Adipose tissue (tissue), 3 donors: ENCODE results near the gene CDC20. TPM values are rescaled to one million over a fixed set of nuclear protein-coding genes. Genes with fewer than 3 reads are reported as not detected.

Experiments
- H3K27ac ChIP-seq: one replicate; pipeline ENCODE4 v1.5.1; 2013; ENCODE audit warnings: low read depth, low read length
- WGBS, 3 donors: extraction: QIAGEN DNeasy Blood & Tissue Kit; methylation state at CpG; one replicate each; pipeline ENCODE4 v1.1.7; 2013; 5-methylcytosine and 5-hydroxymethylcytosine counted together
- polyA plus RNA-seq, 3 donors: library from polyadenylated mRNA; stranded (reverse); fragments of 200-250 nt; gene quantifications; one replicate each; pipeline ENCODE4 v1.2.3, GENCODE V29; 2013
- donor health status: healthy with polysubstance abuse.
- donor health status: Bipolar disorder and iron deficiency.
- donor health status: healthy.

CDC20 gene
- 1 to 10 TPM in 1 of 3 donors, under 1 TPM in 2; 0.55 to 1.5 (median 0.89) TPM for polyA plus RNA-seq

GRCh38 chr1:43358746-43359693 is at the start of gene CDC20:
Gene CDC20 (plus strand): TSS chr1:43358981. CDS start chr1:43359216, 235 bp downstream.
- 3 to 4% (median 3%) methylated on average over 52 to 59 of the region's 59 CpGs for WGBS, 3 donors

DNA sequence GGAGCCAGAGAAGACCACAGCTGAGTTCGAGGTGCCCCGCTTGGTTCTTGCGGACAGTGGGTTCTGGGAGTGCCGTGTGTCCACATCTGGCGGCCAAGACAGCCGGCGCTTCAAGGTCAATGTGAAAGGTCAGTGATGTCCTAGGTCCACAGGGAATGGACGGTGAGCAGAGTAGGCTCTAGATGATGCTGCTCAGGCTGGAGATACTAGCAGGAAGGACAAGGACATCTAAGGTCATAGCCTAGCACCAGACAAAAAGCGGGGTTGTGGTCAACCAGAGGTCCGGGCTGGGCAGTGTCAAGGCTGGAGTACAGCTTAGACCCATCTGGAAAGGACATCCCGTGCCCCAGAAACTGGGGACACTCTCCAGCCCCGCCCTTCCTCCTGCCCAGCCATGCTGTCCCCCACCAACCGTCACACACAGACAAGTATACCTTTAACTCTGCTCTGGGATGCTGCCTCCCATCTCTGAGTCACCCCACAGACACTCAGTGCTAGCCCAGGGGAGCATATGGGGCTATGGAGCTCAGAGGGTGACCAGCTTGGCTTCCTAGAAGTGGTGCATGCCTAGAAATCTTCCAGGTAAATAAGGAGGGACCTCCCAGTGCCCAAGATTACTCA is 49.3 kb upstream of the CDC20 start:
- WGBS, 3 donors, result 87 to 92% (median 91%) methylated on average over 13 of the region's 13 CpGs
- no peak overlapping the region for H3K27ac ChIP-seq

More at GRCh38 chr1:43358746-43359693, at the start of gene CDC20:
- H3K27ac ChIP-seq, result peak within 1 kb of the TSS; percentile 36

- 90 to 94% (median 92%) methylated on average over 9 of the region's 9 CpGs for WGBS, 3 donors
- no peak overlapping the region for H3K27ac ChIP-seq
These were observed 47.3 kb upstream of the CDC20 start for GRCh38 chr1:43311521-43311920.

DNA sequence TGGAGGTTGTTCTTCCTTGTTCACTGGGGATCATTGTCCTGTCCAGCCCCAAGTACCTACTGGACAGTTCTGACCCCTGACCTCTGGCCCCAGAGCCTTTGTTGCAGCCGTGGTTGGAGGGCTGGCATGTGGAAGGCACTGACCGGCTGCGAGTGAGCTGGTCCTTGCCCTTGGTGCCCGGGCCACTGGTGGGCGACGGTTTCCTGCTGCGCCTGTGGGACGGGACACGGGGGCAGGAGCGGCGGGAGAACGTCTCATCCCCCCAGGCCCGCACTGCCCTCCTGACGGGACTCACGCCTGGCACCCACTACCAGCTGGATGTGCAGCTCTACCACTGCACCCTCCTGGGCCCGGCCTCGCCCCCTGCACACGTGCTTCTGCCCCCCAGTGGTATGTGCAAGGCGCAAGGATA is 46.6 kb upstream of the CDC20 start:
- H3K27ac ChIP-seq, result no peak overlapping the region
- WGBS, 3 donors, result 88 to 92% (median 92%) methylated on average over 19 of the region's 19 CpGs

GRCh38 chr1:43312663-43313515 is 45.9 kb upstream of the CDC20 start:
- 91 to 95% (median 93%) methylated on average over 24 of the region's 24 CpGs for WGBS, 3 donors
- no peak overlapping the region for H3K27ac ChIP-seq

DNA sequence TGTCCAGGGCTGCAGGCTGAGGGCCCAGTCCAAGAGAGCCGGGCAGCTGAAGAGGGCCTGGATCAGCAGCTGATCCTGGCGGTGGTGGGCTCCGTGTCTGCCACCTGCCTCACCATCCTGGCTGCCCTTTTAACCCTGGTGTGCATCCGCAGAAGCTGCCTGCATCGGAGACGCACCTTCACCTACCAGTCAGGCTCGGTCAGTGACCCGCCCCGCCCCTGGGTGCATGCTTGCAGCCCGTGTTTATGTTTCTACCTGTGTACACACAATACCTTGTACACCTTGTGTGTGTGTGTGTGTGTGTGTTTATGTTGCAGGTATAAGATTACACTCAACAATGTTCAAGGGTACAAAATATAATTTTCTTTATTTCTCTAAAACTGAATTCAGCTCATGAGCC is 45.0 kb upstream of the CDC20 start:
- H3K27ac ChIP-seq, result no peak overlapping the region
- WGBS, 3 donors, result 84 to 92% (median 90%) methylated on average over 10 of the region's 10 CpGs

DNA sequence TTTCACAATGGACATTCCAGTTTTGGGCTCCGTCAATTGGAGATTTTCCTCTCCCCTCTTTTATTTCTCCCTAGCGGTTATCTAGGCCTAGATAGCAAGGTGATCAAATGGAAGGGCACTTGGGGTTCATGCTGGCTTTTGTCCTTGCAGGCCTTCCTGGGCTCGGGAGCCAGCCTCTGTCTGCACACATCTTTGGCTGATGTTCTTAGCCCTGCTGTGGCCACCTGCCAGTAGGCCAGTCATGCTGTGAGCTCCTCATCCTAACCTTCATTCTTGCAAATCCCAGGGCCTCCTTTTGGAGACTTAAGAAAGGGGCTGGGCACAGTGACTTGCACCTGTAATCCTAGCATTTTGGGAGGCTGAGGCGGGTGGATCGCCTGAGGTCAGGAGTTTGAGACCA is 44.5 kb upstream of the CDC20 start:
- WGBS, 3 donors, result 93 to 95% (median 94%) methylated on average over 5 of the region's 5 CpGs

DNA sequence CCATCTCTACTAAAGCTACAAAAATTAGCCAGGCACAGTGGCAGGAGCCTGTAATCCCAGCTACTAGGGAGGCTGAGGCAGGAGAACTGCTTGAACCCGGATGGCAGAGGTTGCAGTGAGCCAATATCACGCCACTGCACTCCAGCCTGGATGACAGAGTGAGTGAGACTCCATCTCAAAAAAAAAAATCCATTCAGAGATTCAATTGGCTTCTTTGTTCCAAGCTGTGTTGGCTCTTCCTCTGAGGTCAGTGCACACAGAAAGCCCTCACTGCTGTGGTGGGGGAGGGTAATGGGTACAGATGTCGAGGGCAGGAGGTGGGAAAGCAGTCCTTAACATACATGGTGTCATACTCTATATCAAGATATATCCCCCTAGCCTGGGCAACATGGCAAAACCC is 43.3 kb upstream of the CDC20 start:
- WGBS, 3 donors, result 82 to 91% (median 89%) methylated on average over 3 of the region's 3 CpGs
- H3K27ac ChIP-seq, result no peak overlapping the region

More for the DNA sequence above, 44.5 kb upstream of the CDC20 start:
- H3K27ac ChIP-seq, result no peak overlapping the region

GRCh38 chr1:43315963-43316737 is 42.6 kb upstream of the CDC20 start:
- 88 to 90% (median 89%) methylated on average over 10 of the region's 10 CpGs for WGBS, 3 donors
- H3K27ac ChIP-seq, result no peak overlapping the region

DNA sequence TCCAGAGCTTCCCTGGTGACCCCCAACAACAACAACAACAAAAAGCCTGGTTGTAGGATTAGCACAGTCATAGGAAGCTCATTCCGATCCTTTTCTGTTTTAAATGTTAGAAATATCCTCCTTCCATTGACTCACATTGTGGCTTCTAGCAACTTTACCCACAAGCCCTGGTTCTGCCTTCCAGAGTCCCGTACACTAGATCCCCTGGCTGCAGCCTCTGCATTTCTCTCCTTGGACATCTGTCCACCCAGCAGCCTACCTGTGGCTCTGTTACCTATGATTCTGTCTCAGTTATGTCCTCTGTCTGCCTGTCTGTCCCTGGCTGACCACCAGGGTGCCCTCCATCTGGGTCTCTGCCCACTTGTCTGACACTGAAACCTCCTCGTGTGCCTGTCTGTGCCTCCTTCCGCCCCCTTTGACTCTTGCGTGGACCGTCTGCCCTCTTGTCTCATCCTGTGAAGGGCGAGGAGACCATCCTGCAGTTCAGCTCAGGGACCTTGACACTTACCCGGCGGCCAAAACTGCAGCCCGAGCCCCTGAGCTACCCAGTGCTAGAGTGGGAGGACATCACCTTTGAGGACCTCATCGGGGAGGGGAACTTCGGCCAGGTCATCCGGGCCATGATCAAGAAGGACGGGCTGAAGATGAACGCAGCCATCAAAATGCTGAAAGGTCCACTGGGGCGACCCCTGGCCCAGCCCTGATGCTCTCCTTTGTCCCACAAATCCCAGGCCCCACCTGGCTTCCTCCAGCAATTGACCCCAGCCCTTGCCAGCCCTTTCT is 41.9 kb upstream of the CDC20 start:
- WGBS, 3 donors, result 88 to 90% (median 89%) methylated on average over 16 of the region's 16 CpGs
- no peak overlapping the region for H3K27ac ChIP-seq

- no peak overlapping the region for H3K27ac ChIP-seq
- WGBS, 3 donors, result 83 to 90% (median 83%) methylated on average over 15 of the region's 15 CpGs
These were observed 40.8 kb upstream of the CDC20 start for GRCh38 chr1:43317817-43318471.

DNA sequence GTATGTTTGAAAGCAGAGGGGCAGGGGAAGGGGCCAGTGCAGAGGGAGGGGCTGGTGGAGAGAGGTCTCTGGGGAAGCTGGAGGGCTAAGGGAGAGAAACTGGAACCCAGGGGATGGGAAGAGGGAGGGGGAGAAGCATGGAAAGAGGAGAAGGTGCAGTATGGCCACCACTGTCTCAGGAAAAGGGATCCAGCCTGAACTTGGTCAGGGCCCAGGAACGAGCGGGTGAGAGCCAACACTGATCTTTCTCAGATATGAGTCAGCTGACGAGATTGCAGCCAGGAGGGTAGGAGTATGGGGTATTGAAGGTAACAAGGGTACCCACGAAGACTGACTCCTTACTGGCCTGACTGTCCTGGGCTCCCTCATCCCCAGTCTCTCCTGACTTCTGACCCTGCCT is 40.0 kb upstream of the CDC20 start:
- no peak overlapping the region for H3K27ac ChIP-seq
- WGBS, 3 donors, result 68 to 90% (median 81%) methylated on average over 4 of the region's 4 CpGs

DNA sequence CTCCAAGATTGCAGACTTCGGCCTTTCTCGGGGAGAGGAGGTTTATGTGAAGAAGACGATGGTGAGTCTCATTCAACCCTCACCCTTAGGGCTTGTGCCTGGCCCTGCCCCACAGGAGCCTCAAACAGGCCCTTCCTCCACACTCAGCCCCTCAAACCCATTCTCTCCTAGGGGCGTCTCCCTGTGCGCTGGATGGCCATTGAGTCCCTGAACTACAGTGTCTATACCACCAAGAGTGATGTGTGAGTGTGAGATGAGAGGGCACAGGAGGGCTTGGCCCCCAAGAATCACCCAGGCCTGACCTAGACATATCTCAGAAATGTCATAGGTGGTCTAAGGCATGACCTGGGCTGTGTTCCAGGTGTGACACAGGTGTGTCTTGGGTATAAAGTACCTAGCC is 39.5 kb upstream of the CDC20 start:
- 93 to 97% (median 96%) methylated on average over 5 of the region's 5 CpGs for WGBS, 3 donors

GRCh38 chr1:43319766-43320165 is 39.0 kb upstream of the CDC20 start:
- 67 to 89% (median 67%) methylated on average over 3 of the region's 3 CpGs for WGBS, 3 donors
- no peak overlapping the region for H3K27ac ChIP-seq

More for the DNA sequence above, 39.5 kb upstream of the CDC20 start:
- no peak overlapping the region for H3K27ac ChIP-seq

DNA sequence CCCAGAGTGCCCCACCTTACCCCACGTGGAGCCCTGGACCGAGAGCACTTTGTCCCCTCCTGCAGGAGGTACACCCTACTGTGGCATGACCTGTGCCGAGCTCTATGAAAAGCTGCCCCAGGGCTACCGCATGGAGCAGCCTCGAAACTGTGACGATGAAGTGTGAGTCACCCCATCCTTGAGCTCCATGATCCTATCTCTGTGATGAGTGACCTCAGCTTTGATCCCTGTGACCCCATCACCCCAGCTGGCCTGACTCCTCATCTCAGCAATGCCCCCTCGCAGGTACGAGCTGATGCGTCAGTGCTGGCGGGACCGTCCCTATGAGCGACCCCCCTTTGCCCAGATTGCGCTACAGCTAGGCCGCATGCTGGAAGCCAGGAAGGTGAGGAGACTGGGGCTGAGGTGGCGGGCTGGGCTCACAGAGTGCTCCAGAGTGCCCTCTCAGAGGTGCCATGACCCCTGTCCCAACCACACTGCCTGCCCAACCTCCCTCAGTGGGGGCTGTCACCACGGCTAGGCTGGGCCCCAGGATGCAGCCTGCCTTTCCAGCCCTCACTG is 37.4 kb upstream of the CDC20 start:
- no peak overlapping the region for H3K27ac ChIP-seq
- WGBS, 3 donors, result 93 to 95% (median 93%) methylated on average over 16 of the region's 16 CpGs

DNA sequence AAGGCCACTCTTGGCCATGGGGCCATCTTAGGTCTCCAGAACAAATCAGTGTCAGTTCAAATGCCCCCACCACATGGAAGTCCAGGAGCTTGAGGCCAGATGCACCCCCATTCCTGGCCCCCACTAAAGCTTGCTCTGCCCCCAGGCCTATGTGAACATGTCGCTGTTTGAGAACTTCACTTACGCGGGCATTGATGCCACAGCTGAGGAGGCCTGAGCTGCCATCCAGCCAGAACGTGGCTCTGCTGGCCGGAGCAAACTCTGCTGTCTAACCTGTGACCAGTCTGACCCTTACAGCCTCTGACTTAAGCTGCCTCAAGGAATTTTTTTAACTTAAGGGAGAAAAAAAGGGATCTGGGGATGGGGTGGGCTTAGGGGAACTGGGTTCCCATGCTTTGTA is 36.3 kb upstream of the CDC20 start:
- WGBS, 3 donors, result 88 to 99% (median 92%) methylated on average over 5 of the region's 5 CpGs
- no peak overlapping the region for H3K27ac ChIP-seq
